PC-9 (cell line): Measurements from ENCODE around the gene PTPRD. TPM values are rescaled to one million over a fixed set of nuclear protein-coding genes. Genes with fewer than 3 reads are reported as not detected.
"Not testable (repeated sequence)": the region's sequence is repeated elsewhere in the genome, so short reads cannot be mapped to it uniquely, and the experiment has no call there.

Experiments used
- BruUV-seq: library from RNA; stranded (reverse); fragments of 400-500 nt; replicated peaks from 2 replicates; lab custom pipeline; 2021; lab: Mats Ljungman, UMichigan
- CTCF ChIA-PET: fragments of 300-600 bp; sonication (Branson Sonifier 250); formaldehyde crosslinking; loops from one replicate; lab custom pipeline; 2022; ENCODE audit warnings: antibody characterized with exemption; lab: Charles Lee
- POLR2A ChIA-PET: fragments of 300-600 bp; sonication (Branson Sonifier 250); formaldehyde crosslinking; loops from one replicate; lab custom pipeline; 2022; ENCODE audit warnings: antibody characterized with exemption; ENCODE audit not compliant: unreplicated experiment; lab: Charles Lee
- DNase-seq, 2 experiments: peaks; one replicate each; pipeline versions ENCODE4 v3.0.0 to v3.0.0-alpha.2; 2015 to 2022; ENCODE audit warnings: mixed read lengths in 1 of 2
- H2AFZ ChIP-seq: fragments of 200-600 bp; sonication (generic); 2 replicates; pipeline ENCODE4 v1.8.1; 2017; ENCODE audit warnings: antibody characterized with exemption
- H3F3A ChIP-seq: fragments of 200-600 bp; sonication (generic); 2 replicates; pipeline ENCODE4 v1.8.1; 2017; ENCODE audit warnings: antibody characterized with exemption, mild to moderate bottlenecking, low read depth; ENCODE audit not compliant: insufficient read depth
- H3K27ac ChIP-seq: fragments of 200-600 bp; sonication (generic); 2 replicates; pipeline ENCODE4 v1.6.1; 2016; ENCODE audit warnings: mixed run types
- H3K27me3 ChIP-seq: fragments of 200-600 bp; sonication (generic); 2 replicates; pipeline ENCODE4 v1.6.1; 2016; ENCODE audit warnings: low read depth, mixed run types; ENCODE audit not compliant: insufficient read depth
- H3K36me3 ChIP-seq: fragments of 200-600 bp; sonication (generic); 2 replicates; pipeline ENCODE4 v1.6.1; 2016; ENCODE audit warnings: low read depth, mixed run types
- H3K4me1 ChIP-seq: fragments of 200-600 bp; sonication (generic); replicated peaks from 2 replicates; pipeline ENCODE4 v1.6.1; 2016; ENCODE audit warnings: mixed run types; ENCODE audit not compliant: insufficient read depth
- H3K4me2 ChIP-seq: fragments of 200-600 bp; sonication (generic); 2 replicates; pipeline ENCODE4 v1.6.1; 2017; ENCODE audit warnings: mixed run types
- H3K4me3 ChIP-seq: fragments of 200-600 bp; sonication (generic); 2 replicates; pipeline ENCODE4 v1.6.1; 2016; ENCODE audit warnings: mixed run types
- H3K79me2 ChIP-seq: fragments of 200-600 bp; sonication (generic); 2 replicates; pipeline ENCODE4 v1.6.1; 2017; ENCODE audit warnings: low read depth, mixed run types
- H3K9me2 ChIP-seq: fragments of 200-600 bp; sonication (generic); 2 replicates; pipeline ENCODE4 v1.8.1; 2017; ENCODE audit warnings: mild to moderate bottlenecking; ENCODE audit not compliant: insufficient read depth
- H3K9me3 ChIP-seq: fragments of 200-600 bp; sonication (generic); 2 replicates; pipeline ENCODE4 v1.8.1; 2016; ENCODE audit warnings: low read depth; ENCODE audit not compliant: insufficient read depth
- H4K20me1 ChIP-seq: fragments of 200-600 bp; sonication (generic); 2 replicates; pipeline ENCODE4 v1.8.1; 2017; ENCODE audit not compliant: insufficient read depth
- EZH2 ChIP-seq: fragments of 200-600 bp; sonication (generic); IDR thresholded peaks from 2 replicates; pipeline ENCODE4 v1.8.0; 2017; ENCODE audit warnings: antibody characterized with exemption, low read depth
- intact Hi-C: fragments of 100-400 bp; cut with micrococcal nuclease; formaldehyde crosslinking; loops from one replicate; pipeline ENCODE4 v1.10.0; 2022; ENCODE audit not compliant: unreplicated experiment
- total RNA-seq: library from RNA; stranded (reverse); gene quantifications from 2 replicates; pipeline ENCODE4 v1.2.3, GENCODE V29; 2021
- TF ChIP-seq, protein P1 (sequence below): fragments of 200-600 bp; sonication (generic); conservative IDR thresholded peaks from 2 replicates; pipeline ENCODE4 v1.6.1; 2017; ENCODE audit warnings: mixed run types, antibody characterized with exemption, mild to moderate bottlenecking, moderate library complexity

The PTPRD gene
- total RNA-seq, 1 experiment from 2014 or later = not detected

DNA sequence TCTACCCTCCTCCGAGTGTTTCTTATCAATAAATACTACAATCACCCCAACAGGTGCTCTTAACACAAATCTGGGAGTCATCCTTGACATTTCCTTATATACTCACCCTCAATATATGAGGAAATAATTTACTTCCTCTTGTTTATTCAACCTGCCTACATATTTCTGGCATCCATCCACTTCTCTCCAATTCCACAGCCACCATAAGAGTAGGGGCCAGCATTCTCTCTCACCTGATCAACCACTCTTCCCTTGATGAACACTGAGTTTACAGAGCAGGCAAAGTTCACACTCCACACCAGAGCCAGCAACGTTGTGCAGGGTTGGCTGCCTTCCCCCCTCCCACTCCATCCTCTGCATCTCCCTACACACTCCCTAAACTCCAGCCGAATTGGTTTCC, 1908.9 kb downstream of the PTPRD start:
- no peak overlapping the region for H3K4me3 ChIP-seq
- H3K79me2 ChIP-seq = no peaks in the 10 kb centered on the region
- TF ChIP-seq, protein P1, sequence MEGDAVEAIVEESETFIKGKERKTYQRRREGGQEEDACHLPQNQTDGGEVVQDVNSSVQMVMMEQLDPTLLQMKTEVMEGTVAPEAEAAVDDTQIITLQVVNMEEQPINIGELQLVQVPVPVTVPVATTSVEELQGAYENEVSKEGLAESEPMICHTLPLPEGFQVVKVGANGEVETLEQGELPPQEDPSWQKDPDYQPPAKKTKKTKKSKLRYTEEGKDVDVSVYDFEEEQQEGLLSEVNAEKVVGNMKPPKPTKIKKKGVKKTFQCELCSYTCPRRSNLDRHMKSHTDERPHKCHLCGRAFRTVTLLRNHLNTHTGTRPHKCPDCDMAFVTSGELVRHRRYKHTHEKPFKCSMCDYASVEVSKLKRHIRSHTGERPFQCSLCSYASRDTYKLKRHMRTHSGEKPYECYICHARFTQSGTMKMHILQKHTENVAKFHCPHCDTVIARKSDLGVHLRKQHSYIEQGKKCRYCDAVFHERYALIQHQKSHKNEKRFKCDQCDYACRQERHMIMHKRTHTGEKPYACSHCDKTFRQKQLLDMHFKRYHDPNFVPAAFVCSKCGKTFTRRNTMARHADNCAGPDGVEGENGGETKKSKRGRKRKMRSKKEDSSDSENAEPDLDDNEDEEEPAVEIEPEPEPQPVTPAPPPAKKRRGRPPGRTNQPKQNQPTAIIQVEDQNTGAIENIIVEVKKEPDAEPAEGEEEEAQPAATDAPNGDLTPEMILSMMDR = no peak
- TF ChIP-seq EZH2 = no peak
- H3F3A ChIP-seq = no peaks in the 10 kb centered on the region
- no peaks in the 10 kb centered on the region for H4K20me1 ChIP-seq
- no peak overlapping the region for H2AFZ ChIP-seq
- no peaks in the 10 kb centered on the region for H3K9me2 ChIP-seq
- intact Hi-C loops = no loop called here
- BruUV-seq = no TSS peak
- ChIA-PET CTCF (no interaction called here), POLR2A (no interaction called here)
- no peaks in the 10 kb centered on the region for H3K4me1 ChIP-seq
- no peaks in the 10 kb centered on the region for H3K36me3 ChIP-seq
- DNase-seq = no peak
- H3K9me3 ChIP-seq = no peaks in the 10 kb centered on the region
- no peak overlapping the region for H3K4me2 ChIP-seq
- H3K27me3 ChIP-seq = peaks cover 7% of the 10 kb centered on the region; the same call in 1 of the 2 replicates
- no peak overlapping the region for H3K27ac ChIP-seq

DNA sequence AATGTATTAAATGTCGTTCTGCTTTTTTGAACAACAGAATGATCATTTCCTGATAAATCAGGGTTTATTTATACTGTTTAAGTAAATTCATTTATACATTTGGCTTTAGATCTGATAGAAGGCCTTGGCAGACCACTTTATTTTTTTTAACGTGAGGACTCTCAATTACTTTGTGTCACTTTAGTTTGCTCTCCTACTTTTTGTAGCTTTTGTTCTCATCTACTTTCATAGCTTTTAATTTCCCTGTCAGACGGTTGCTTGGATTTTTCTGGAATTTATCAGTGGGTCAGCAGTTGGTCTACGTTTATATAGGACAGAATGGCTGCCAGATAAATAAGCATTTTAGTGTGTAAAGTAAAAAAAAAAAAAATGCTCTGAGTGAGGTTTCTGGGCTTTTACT, 1910.9 kb downstream of the PTPRD start:
- POLR2A ChIA-PET = no interaction called here

DNA sequence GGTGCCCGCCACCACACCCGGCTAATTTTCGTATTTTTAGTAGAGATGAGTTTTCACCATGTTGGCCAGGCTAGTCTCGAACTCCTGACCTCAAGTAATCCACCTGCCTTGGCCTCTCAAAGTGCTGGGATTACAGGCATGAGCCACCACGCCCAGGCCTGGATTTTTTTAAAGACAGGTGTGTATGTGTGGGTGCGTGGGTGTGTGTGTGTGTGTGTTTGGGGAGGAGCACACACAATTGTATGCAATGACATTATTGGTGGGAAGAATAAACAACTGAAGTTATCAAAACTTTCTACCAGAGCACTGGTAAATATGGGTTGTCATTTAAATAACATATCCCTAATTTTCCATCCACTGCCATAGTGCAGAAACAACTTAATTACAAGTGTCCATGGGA, 1915.2 kb downstream of the PTPRD start:
- H3K36me3 ChIP-seq, H3K9me2 ChIP-seq, DNase-seq, H3K27me3 ChIP-seq, H3K79me2 ChIP-seq, H2AFZ ChIP-seq, H3K4me3 ChIP-seq, H3F3A ChIP-seq, H3K9me3 ChIP-seq, BruUV-seq, H3K27ac ChIP-seq, H3K4me2 ChIP-seq, intact Hi-C loops, H4K20me1 ChIP-seq, POLR2A ChIA-PET, H3K4me1 ChIP-seq, CTCF ChIA-PET: not testable (repeated sequence)

More for the DNA sequence above, 1910.9 kb downstream of the PTPRD start:
- no peak overlapping the region for H3K27ac ChIP-seq
- no peak for DNase-seq
- no peaks in the 10 kb centered on the region for H3K9me3 ChIP-seq
- no peak overlapping the region for H2AFZ ChIP-seq
- H3K79me2 ChIP-seq = no peaks in the 10 kb centered on the region
- no peaks in the 10 kb centered on the region for H3F3A ChIP-seq
- no TSS peak for BruUV-seq
- H4K20me1 ChIP-seq = no peaks in the 10 kb centered on the region
- no peaks in the 10 kb centered on the region for H3K4me1 ChIP-seq
- H3K4me3 ChIP-seq = no peak overlapping the region
- no peaks in the 10 kb centered on the region for H3K36me3 ChIP-seq
- intact Hi-C loops = no loop called here
- TF ChIP-seq, protein P1 = no peak
- no peak for TF ChIP-seq EZH2
- no peak overlapping the region for H3K4me2 ChIP-seq
- no peaks in the 10 kb centered on the region for H3K9me2 ChIP-seq
- CTCF ChIA-PET = interaction anchor here (0.6 kb wide), 1 partner anchor 1758 kb away, joined by 5 read pairs; no protein-coding TSS in a partner anchor
- H3K27me3 ChIP-seq = peaks cover 7% of the 10 kb centered on the region; the same call in 1 of the 2 replicates

DNA sequence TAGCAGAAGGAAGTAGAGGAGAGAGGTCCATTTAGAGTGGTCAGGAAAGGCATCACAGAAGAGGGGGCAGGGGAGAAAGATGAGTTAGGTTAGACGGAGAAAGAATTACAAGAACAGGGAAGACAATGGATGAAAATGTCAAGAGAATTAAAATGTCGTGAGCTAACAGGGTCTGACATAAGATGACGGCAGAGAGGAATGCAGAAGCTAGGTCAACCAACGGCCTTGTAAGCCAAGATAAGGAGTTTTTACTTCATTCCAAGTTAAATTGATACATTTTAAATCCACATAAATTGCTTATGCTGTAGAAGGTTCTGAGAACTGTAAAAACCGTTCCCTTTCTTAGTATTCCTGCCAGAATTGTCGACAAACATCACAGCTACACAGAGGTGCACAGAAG, 1916.3 kb downstream of the PTPRD start:
- Histone ChIP-seq H3K4me2 (no peak overlapping the region), H3K36me3 (no peaks in the 10 kb centered on the region), H3F3A (no peaks in the 10 kb centered on the region), H3K27me3 (no peaks in the 10 kb centered on the region), H2AFZ (no peak overlapping the region), H3K27ac (no peak overlapping the region), H3K4me3 (no peak overlapping the region), H3K9me3 (no peaks in the 10 kb centered on the region), H3K79me2 (no peaks in the 10 kb centered on the region), H3K4me1 (no peaks in the 10 kb centered on the region), H3K9me2 (no peaks in the 10 kb centered on the region), H4K20me1 (no peaks in the 10 kb centered on the region)
- intact Hi-C loops = no loop called here
- no peak for TF ChIP-seq EZH2
- TF ChIP-seq, protein P1 = no peak
- ChIA-PET CTCF (no interaction called here), POLR2A (no interaction called here)
- DNase-seq = no peak
- no TSS peak for BruUV-seq
